HL-60/S4 (cell line): ENCODE measurements around the gene GDF9.

Source experiments
- in situ Hi-C: fragments of 300-500 bp; cut with MboI; formaldehyde crosslinking; loops from 2 replicates; pipeline ENCODE4 v1.14.3; 2022; ENCODE audit warnings: low sequenced_read_pairs

The GDF9 gene, protein sequence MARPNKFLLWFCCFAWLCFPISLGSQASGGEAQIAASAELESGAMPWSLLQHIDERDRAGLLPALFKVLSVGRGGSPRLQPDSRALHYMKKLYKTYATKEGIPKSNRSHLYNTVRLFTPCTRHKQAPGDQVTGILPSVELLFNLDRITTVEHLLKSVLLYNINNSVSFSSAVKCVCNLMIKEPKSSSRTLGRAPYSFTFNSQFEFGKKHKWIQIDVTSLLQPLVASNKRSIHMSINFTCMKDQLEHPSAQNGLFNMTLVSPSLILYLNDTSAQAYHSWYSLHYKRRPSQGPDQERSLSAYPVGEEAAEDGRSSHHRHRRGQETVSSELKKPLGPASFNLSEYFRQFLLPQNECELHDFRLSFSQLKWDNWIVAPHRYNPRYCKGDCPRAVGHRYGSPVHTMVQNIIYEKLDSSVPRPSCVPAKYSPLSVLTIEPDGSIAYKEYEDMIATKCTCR

DNA sequence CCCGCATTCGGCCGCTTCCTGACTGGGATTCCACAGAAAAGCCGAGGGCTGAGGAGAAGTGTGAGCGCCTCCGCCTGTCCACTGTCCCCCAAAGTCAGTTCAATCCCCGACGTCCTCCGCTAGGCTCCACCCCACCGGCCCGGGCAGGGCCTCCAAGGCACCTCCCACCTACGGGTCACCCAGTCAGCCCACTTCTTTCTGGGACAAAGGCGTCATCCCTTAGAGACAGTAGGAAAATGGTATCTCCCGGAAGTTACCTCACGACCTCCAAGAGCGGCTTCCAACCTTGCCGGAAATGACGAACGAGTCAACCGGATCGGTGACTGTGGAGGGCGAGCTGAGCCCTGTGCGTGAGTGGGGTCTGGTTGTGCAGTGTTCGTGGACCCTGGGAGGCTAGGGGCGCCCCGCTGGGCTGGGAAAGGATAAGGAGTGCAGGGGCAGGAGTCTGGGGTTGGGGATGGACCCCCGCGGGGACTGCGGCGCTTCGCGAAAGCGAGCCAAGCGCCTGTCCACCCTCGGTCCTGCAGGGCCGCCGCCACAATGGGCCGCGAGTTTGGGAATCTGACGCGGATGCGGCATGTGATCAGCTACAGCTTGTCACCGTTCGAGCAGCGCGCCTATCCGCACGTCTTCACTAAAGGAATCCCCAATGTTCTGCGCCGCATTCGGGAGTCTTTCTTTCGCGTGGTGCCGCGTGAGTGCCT, at the start of gene GDF9, which contains the start of gene UQCRQ:
GDF9 (minus strand) TSS at position 128 of the 704 bp plus-strand sequence. CDS start 1,936 bp downstream, outside the sequence.
UQCRQ (plus strand) TSS at position 301 of the 704 bp plus-strand sequence; CDS start at position 541, 240 bp downstream.
- in situ Hi-C loops, result no loop called here

DNA sequence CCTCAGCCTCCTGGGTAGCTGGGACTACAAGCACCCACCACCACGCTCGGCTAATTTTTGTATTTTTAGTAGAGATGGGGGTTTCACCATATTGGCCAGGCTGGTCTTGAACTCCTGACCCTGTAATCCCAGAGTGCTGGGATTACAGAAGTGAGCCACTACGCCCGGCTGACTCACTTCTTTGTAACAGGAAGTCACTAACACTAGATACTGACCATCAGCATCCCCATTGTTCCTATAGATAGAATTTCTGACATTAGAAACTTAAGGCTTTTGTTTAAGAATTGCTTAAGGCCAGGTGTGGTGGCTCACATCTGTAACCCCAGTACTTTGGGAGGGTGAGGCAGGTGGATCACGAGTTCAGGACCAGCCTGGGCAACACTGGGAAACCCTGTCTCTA, 49.4 kb upstream of the GDF9 start:
- in situ Hi-C loops, result no loop called here

DNA sequence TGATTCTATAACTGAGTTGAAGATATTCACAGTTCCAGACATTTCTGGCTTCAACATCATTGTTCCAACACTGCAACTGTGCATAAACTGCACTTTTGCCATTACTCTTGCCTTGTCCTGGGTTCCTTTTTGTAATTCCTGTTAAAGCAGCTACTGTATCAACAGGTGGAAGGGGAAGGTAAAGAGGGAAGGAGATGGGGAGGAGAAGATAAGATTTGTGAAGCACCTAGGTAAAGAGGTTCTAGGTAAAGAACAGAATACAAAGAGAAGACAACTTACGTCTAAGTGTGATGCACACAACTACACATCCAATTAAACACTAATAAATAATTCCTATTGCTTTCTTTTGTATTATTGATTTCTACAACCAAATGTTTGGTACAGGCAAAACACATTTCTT, 43.4 kb upstream of the GDF9 start:
- in situ Hi-C loops, result no loop called here

DNA sequence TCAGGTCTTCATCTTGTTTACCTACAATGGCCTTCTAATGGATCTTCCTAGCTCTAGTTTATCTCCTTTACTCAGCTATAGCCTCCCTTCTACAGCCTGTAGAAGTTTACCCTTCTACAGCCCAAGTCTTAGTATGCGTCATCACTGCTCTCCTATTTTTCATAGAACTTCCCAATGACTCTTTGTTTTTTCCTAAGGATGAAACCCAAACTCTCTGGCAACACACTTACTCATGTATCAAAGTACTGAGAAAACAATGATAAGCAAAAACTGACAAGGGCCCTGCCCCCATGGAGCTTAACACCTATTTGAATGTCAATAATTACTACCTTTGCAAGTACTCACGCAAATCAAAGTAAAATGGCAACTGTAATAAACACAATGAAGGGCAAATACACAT, 40.9 kb upstream of the GDF9 start:
- in situ Hi-C loops, result no loop called here

DNA sequence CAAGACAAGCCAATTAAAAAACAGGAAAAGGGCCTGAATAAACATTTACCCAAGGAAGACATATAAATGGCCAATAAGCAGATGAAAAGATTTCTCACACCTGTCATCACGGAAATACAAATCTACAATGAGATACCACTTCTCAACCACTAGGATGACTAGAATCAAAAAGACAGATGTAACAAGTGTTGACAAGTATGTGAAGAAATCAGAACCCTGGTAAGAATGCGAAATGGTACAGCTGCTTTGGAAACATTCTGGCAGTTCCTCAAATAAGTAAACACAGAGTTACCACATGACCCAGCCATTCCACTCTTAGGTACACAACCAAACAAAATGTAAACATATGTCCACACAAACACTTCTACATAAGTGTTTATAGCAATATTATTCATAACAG, 39.7 kb upstream of the GDF9 start:
- in situ Hi-C loops, result no loop called here

DNA sequence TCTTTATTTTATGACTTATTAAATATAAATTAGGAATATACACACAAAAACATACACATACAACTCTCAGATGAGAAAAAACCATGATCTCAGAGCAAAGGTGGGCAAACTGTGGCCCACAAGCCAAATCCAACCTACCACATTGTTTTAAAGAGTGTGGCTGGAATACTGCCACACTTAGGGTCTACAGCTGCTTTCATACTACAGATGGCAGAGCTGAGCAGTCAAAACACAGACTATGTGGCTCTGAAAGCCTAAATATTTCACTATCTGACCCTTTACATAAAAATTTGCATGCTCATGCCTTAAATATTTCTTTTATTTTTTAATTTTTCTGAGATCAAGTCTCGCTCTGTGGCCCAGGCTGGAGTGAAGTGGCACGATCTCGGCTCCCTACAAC, 35.5 kb upstream of the GDF9 start:
- in situ Hi-C loops, result no loop called here

DNA sequence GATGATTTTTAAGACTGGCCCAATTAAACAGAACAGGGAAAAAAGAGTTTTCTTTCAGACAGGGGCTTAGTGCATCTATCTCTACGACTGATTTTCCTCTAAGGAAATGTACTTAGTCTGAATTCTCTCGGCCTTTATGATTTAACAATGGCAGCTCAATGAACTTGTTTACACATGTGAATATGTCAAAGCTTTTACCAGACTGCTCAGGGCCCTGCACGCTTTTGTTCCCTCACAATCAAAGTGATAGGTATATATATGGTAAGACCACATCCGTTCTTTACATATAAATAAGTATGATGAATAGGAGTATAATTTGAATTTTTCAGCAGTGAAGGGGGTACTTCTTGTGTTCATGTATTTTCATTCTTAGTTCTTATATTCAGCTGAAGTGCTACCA, 34.8 kb upstream of the GDF9 start:
- in situ Hi-C loops, result no loop called here

DNA sequence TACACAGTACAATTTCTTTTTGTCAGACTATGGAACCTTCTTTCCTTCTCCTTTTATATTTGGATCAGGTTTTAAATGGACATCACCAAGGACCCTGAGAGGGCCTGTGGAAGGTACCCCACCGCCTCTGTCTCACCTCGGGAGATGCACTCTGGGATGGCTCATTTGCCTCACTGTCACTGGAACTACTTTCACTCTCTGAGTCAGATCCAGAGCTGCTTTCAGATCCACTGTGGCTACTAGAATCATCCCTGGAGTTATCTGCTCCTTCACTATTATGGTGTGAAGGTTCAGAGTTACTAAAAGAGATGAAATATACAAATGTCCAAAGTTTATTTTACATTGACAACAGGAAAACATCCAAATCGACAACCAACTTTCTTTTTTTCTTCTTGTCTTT, 31.8 kb upstream of the GDF9 start:
- in situ Hi-C loops, result no loop called here

DNA sequence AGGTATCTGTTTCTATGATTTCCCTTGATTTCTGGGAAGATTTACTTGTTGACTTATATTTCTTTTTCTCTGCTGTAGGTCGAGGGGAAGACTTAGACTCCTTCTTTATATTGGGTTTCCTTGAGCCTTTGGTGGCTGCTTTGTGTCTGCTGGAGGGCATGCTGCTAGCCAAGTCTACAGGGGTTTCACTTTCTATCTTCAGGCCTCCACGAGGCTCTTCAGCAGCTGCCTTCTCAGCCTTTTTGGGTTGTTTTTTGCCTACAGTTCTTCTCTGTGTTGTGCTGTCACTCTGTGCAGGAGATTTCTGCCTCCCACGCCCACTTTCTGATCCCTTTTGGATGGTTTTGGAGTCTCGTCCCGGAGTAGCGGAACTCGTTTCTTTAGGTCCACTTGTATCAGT, 30.4 kb upstream of the GDF9 start:
- in situ Hi-C loops, result no loop called here

DNA sequence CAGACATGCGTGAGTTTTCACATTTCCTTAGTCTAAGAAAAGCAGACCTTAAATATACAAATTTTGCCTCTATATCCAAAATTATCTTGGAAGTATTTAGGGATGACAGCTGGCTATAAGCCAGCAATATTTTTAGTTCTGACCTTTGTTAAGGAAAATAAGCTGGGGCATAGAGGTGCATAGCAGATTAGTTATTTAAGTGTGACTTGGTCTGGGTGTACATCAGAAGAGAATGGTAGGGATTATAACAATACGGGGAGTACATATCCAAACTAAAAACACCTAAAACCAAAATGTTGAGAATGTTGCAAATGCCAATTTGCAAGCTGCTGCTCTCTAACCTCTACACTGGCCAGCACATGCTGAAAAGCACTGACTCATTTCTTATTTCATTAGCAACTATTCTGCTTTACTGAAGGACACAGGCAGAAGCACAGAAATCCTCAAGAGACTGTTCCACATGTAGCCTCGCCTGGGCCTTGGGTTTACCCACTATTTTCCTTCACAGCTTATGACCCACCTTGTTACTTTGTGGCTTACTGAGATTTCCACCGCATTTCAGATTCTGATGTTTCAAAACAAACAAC, 29.5 kb upstream of the GDF9 start:
- in situ Hi-C loops, result no loop called here

DNA sequence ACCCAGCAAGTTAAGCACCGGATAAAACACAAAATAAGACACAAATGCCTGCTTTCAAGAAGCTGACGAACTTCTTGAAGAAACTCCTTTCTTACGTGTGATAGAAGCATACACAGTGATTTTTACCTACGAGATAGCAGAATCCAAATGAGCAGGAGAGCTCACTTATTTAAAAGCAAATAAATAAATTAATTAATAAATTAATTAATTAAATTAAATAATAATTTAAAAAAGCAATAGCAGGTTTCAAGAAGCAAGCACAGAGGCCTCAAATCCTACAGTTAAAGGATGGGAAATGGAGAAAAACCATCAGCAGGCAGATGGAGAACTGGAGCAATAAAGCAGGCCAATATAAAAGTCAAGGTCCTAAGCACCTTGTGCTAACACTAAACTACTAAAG, 24.5 kb upstream of the GDF9 start:
- in situ Hi-C loops, result no loop called here

DNA sequence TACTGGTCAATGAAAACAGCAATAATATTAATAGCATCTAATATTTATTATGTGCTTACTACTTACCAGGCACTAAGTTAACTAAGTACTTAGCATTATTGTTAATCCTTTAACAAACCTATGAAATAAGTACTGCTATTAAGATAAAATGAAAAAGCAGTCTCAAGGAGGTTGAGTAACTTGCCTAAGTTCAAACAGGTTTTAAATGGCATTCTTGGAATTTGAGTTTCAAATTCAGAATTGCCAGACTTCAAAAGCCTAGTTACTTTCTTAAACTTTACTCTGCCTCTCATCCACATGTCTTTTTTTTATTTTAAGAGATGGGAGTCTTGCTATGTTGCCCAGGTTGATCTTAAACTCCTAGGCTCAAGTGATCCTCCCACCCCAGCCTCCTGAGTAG, 23.2 kb upstream of the GDF9 start:
- in situ Hi-C loops, result no loop called here

DNA sequence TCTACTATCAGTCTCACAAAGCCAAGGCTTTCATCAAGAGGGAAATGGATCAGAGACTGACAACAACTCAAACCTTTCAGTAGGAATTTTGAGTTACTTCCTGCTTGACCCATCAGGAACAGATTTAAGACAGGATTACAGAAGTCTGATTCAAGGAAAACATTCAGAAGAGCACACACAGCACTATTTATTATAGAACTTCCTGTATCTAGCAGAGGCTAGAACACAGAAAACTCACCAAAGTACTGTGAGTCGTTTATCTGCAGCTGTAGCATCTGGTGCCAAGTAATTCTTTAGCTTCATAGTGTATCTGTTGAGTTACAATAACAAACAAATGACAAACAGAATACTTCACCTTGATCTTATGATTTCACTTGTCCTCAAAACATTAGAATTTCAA, 21.0 kb upstream of the GDF9 start:
- in situ Hi-C loops, result no loop called here

DNA sequence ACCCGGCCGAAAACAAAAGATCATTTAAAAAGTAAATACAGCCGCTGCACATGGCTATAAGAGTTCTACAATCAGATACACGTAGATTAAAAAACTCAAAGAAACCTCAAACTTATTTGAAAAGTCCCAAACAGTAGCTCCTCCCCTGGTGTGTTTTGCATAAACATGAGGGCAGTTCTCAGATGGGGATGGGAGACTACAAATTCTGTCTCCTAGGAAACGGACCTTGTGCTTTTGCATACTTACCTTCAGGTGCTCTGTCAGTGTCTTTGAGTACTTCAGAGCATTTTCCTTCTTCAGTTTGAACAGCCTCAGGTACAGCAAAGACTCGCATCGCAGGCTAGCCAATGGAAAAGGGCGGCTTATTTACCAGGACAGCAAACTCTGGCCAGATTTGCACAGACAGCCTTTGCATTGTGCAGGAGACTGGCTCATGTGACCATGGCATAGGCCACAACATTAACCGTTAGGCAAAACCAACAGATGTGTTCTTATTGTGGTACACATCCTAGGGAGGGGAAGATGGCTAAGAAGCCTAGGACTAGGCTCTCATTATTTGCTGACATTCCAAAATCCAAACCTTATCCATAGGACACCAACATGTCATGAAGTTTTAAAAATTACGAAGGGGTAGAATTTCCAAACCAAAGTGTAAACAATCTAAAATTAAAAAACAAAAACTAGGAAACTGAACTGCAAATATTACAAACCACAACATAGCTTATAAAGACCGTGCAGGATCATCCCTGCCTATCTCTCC, 20.0 kb upstream of the GDF9 start:
- in situ Hi-C loops, result no loop called here

DNA sequence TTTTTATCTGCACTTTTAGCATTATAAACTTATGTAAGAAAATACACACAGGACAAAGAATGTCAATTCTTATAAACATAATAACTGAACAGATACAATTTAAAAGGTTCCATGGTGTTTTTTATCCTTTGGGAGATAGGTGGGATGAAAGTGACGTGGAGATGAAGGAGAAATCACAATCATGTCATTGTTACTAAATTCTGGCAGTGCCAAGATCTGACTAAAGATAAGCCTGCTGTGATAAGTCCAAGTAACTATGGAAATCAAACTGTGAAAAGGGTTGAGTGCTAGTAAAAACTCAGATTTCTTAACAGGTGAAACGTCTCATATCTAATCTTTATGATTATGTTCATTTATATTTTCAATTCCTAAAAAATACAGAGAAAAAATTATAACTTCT, 18.3 kb upstream of the GDF9 start:
- in situ Hi-C loops, result no loop called here

DNA sequence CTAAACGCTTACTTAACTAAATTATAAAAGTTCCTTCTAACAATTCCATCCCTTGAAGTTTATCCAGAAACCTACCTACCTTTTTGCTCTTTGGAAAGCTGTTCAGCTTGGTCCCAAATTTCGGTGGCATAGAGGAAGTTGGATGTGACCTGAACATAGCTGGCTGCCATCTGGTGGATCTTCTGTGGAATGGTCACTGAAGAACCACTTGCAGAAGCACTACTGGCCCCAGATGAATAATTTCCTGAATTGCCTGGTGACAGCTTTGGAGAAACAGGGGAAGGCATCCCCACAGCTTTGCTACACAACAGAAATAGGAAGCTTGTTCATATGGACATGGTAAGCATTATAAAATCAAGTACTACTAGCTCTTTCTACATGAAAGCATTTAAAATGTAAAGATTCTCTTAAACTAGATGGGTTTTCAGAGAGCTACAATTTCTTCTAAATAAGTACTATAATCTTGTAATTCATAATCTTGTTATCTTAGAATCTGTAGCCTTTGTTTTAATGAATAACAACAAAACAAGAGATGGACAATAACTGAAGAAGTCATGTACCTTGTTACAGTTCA, 17.1 kb upstream of the GDF9 start:
- in situ Hi-C loops, result no loop called here

DNA sequence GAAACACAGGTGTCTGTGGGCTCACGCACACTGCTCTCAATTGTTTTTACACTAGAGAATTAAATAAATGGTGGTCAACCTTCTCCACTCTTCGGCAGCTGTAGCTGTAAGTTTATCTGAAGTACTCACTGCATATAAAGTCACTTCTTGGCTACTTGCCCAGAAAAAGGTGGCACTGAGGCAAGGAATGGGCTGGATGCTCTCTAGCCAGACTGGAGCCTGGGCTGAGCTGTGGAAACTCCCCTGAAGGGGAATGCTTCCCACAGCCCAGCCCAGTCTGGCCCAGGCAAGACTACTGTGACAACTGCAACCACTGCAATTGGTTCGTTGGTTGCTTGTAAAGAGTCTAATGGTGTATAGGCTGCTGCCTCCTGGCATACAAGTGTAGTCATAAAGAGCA, 11.7 kb upstream of the GDF9 start:
- in situ Hi-C loops, result no loop called here

DNA sequence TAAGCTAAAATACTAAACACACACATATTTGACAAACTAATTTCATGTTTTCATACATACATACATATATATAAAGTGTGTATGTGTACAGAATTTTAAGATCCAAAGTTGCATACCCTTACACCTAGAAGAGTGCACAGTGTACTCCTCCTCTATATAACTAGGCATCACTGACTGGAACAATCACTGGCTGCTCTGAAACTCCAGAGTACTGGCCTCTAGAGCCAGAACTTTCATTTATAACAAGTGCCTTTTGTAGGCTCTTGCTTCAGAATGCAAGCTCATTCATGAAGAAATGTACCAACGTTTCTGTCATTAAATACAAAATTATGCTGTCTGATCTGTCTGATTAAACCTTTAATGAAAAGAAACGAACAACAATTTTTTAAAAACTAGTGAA, 11.2 kb upstream of the GDF9 start:
- in situ Hi-C loops, result no loop called here

DNA sequence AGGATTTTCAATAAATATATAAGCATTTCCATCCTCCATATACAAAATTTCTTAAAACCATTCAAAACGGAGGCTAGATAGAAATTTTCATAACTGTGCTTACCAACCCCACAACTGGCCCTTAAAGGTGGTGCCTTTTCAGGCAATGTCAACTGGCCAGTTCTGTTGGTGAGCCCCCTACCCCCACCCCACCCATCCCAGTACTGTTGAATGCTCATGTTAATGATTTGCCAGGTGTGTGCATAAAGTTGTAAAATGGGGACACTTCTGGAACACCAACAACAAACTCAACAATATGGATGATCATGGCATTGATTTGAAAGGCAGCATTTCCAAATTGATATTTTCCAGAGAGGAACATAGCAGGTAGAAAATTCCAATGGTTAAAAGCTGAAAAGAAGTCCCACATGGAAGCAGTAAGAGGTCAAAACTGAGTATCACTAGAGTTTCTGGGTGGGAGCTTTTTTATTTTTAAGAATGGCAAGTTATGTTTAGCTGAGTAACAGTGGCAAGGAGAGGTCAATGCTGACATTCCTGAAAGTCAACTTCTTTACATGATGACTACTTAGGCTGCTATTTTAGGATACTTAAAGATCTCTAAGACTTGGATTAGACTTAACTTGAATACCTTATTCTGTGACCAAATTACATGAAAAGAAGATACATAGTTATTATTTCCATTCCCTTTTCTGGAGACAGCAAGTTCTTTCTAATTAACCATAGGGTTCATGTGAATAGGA, 9.9 kb upstream of the GDF9 start:
- in situ Hi-C loops, result no loop called here

DNA sequence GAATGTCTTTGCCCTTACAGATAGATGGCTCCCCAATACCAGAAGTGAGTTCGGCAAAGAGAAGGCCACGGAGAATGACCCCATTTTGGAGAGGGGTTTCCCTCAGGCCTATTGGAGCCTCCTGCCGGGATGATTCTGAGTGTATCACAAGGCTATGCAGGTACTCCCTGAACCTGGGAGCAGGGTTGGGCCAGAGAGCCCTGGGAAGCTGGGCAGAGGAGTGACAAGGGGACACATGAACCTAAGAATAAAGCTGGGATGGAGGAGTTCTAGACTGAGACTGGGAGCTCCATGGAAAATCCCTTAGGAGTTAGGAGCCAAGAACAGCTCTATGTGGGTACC, 7.6 kb upstream of the GDF9 start:
- in situ Hi-C loops, result no loop called here
